ENCODE data around the gene LAMA2. TPM values are rescaled to one million over a fixed set of nuclear protein-coding genes. Genes with fewer than 3 reads are reported as not detected.

LAMA2 gene
- total RNA-seq, 1 experiment from 2014 or later, result 8.2 TPM

- Histone ChIP-seq H3K9me2 (ENCODE audit: insufficient read depth) (no peaks in the 10 kb centered on the region), H2AFZ (ENCODE audit: low read depth, low read length, poor library complexity, severe bottlenecking) (no peak overlapping the region), H3K27me3 (ENCODE audit: insufficient read depth, low read length) (no peaks in the 10 kb centered on the region), H4K20me1 (ENCODE audit: insufficient read depth) (no peaks in the 10 kb centered on the region), H3K9ac (ENCODE audit: low read length) (no peak overlapping the region), H3K27ac (ENCODE audit: low read depth, low read length) (no peak overlapping the region), H3K4me3 (replicated peaks in 1 of 2; ENCODE audit: low read depth in 1 of 2, low read length in 2 of 2) (no peak overlapping the region), H3K4me1 (ENCODE audit: control insufficient read depth in 1 of 2, insufficient read depth in 2 of 2, low read length in 2 of 2) (no peaks in the 10 kb centered on the region), H3K79me2 (ENCODE audit: insufficient read depth, low read length) (no peaks in the 10 kb centered on the region), H3K9me3 (ENCODE audit: control insufficient read depth in 1 of 2, insufficient read depth in 1 of 2, low read depth in 1 of 2, low read length in 2 of 2) (no peaks in the 10 kb centered on the region), H3K36me3 (ENCODE audit: control insufficient read depth in 1 of 2, insufficient read depth in 2 of 2, low read length in 2 of 2) (no peaks in the 10 kb centered on the region; a peak in 1 of 4 replicates), H3K4me2 (ENCODE audit: low read length) (no peak overlapping the region)
- TF ChIP-seq SRF (IDR thresholded peaks at IDR 0.05; ENCODE audit: low read depth) (no peak), CBX3 (IDR thresholded peaks at IDR 0.05; ENCODE audit: low read depth) (no peak), RAD21 (IDR thresholded peaks at IDR 0.05; ENCODE audit: low read depth) (no peak), SIN3A (IDR thresholded peaks at IDR 0.05; ENCODE audit: low read depth) (no peak), CTCF (IDR thresholded peaks at IDR 0.05 in 2 of 3, conservative IDR thresholded peaks at IDR 0.05 in 1 of 3; ENCODE audit: borderline replicate concordance in 1 of 3, insufficient read depth in 1 of 3, low read depth in 2 of 3, low read length in 2 of 3) (no peak), POLR2A (IDR thresholded peaks at IDR 0.05; ENCODE audit: borderline replicate concordance, extremely low read depth, insufficient read depth, insufficient read length) (no peak), JUND (IDR thresholded peaks at IDR 0.05) (no peak), EZH2phosphoT487 (IDR thresholded peaks at IDR 0.05; ENCODE audit: borderline replicate concordance) (no peak), ELF1 (IDR thresholded peaks at IDR 0.05; ENCODE audit: borderline replicate concordance, low read depth) (no peak)
- TF ChIP-seq, protein P1, sequence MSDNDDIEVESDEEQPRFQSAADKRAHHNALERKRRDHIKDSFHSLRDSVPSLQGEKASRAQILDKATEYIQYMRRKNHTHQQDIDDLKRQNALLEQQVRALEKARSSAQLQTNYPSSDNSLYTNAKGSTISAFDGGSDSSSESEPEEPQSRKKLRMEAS (IDR thresholded peaks at IDR 0.05), result no peak
- ChIA-PET RAD21 (ENCODE audit: low non-redundant PET in 1 of 2, low total read pairs in 2 of 2, uncharacterized antibody in 2 of 2, unreplicated experiment in 2 of 2) (no interaction called here), POLR2A (no interaction called here), CTCF (no interaction called here)
- ATAC-seq, result no peak
- intact Hi-C loops (cut with micrococcal nuclease), result no loop called here
- no peak for DNase-seq (ENCODE audit: low read depth, low spot score)
- no TSS peak for BruUV-seq (replicated peaks)
Observed at GRCh38 chr6:129536271-129536670, 653.3 kb downstream of the LAMA2 start.

DNA sequence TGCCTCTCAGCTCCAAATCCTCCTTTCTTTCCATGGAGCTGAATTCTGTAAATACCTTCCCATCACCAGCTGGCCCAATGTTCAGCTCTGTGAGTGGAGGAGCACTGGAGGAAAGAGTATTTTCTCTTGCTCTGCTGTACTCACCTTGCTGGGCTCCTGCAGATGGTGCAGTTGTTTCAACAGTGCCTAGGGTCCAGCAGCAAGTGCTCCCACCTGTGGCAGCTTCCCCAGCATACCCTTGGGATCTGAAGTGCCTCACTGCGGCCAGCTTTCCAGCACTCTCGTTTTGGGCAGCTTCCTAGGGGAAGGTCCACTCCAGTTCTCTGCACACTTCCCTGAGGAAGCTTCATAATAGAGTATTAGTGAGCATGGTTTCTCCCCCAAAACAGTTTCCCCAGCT is 656.1 kb downstream of the LAMA2 start:
- Histone ChIP-seq H3K27me3 (ENCODE audit: insufficient read depth, low read length) (no peaks in the 10 kb centered on the region), H3K9me2 (ENCODE audit: insufficient read depth) (no peaks in the 10 kb centered on the region), H3K4me1 (ENCODE audit: control insufficient read depth in 1 of 2, insufficient read depth in 2 of 2, low read length in 2 of 2) (no peaks in the 10 kb centered on the region), H3K4me3 (replicated peaks in 1 of 2; ENCODE audit: low read depth in 1 of 2, low read length in 2 of 2) (no peak overlapping the region), H3K79me2 (ENCODE audit: insufficient read depth, low read length) (no peaks in the 10 kb centered on the region), H3K36me3 (ENCODE audit: control insufficient read depth in 1 of 2, insufficient read depth in 2 of 2, low read length in 2 of 2) (no peaks in the 10 kb centered on the region; a peak in 1 of 4 replicates), H4K20me1 (ENCODE audit: insufficient read depth) (no peaks in the 10 kb centered on the region), H2AFZ (ENCODE audit: low read depth, low read length, poor library complexity, severe bottlenecking) (no peak overlapping the region), H3K9ac (ENCODE audit: low read length) (no peak overlapping the region), H3K27ac (ENCODE audit: low read depth, low read length) (no peak overlapping the region), H3K4me2 (ENCODE audit: low read length) (no peak overlapping the region), H3K9me3 (ENCODE audit: control insufficient read depth in 1 of 2, insufficient read depth in 1 of 2, low read depth in 1 of 2, low read length in 2 of 2) (no peaks in the 10 kb centered on the region)
- RAD21 ChIA-PET (ENCODE audit: low non-redundant PET in 1 of 2, low total read pairs in 2 of 2, uncharacterized antibody in 2 of 2, unreplicated experiment in 2 of 2), result no interaction called here
- ATAC-seq (no peak), DNase-seq (ENCODE audit: low read depth, low spot score) (no peak)
- POLR2A ChIA-PET, result no interaction called here
- no TSS peak for BruUV-seq (replicated peaks)
- intact Hi-C loops (cut with micrococcal nuclease), result no loop called here
- TF ChIP-seq, protein P2, sequence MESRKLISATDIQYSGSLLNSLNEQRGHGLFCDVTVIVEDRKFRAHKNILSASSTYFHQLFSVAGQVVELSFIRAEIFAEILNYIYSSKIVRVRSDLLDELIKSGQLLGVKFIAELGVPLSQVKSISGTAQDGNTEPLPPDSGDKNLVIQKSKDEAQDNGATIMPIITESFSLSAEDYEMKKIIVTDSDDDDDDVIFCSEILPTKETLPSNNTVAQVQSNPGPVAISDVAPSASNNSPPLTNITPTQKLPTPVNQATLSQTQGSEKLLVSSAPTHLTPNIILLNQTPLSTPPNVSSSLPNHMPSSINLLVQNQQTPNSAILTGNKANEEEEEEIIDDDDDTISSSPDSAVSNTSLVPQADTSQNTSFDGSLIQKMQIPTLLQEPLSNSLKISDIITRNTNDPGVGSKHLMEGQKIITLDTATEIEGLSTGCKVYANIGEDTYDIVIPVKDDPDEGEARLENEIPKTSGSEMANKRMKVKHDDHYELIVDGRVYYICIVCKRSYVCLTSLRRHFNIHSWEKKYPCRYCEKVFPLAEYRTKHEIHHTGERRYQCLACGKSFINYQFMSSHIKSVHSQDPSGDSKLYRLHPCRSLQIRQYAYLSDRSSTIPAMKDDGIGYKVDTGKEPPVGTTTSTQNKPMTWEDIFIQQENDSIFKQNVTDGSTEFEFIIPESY (IDR thresholded peaks at IDR 0.05; ENCODE audit: extremely low read depth, insufficient replicate concordance, low read length), result no peak
- TF ChIP-seq JUND (IDR thresholded peaks at IDR 0.05) (no peak), SRF (IDR thresholded peaks at IDR 0.05; ENCODE audit: low read depth) (no peak), REST (IDR thresholded peaks at IDR 0.05; ENCODE audit: low read depth) (no peak), FOSL1 (IDR thresholded peaks at IDR 0.05; ENCODE audit: low read depth) (no peak)
- CTCF ChIA-PET, result no interaction called here
